MG63 (cell line): ENCODE measurements around the gene RNF214. TPM values are rescaled to one million over a fixed set of nuclear protein-coding genes. Genes with fewer than 3 reads are reported as not detected.

ENCODE experiments used
- DNase-seq: peaks from one replicate; pipeline ENCODE4 v3.0.0-alpha.2; 2020
- H3K27me3 ChIP-seq: fragments of 250-450 bp; sonication (Bioruptor Pico); 2 replicates; pipeline ENCODE4 v1.5.1; 2020; ENCODE audit warnings: mild to moderate bottlenecking, moderate library complexity
- H3K36me3 ChIP-seq: fragments of 250-450 bp; sonication (Bioruptor Pico); 2 replicates; pipeline ENCODE4 v1.5.1; 2020; ENCODE audit warnings: mild to moderate bottlenecking, moderate library complexity
- H3K4me3 ChIP-seq: fragments of 250-450 bp; sonication (Bioruptor Pico); 2 replicates; pipeline ENCODE4 v1.5.1; 2020; ENCODE audit warnings: mild to moderate bottlenecking, moderate library complexity
- H3K9me3 ChIP-seq: fragments of 250-450 bp; sonication (Bioruptor Pico); 2 replicates; pipeline ENCODE4 v1.5.1; 2020; ENCODE audit warnings: mild to moderate bottlenecking, moderate library complexity
- total RNA-seq: library from RNA; depleted of rRNA; stranded (reverse); fragments of >200 nt; shearing (Covaris generic); gene quantifications from 2 replicates; pipeline ENCODE4 v1.2.3, GENCODE V29; 2014; ENCODE audit warnings: low replicate concordance

Gene RNF214
- total RNA-seq, 1 experiment from 2014 or later, result 2.4 TPM

DNA sequence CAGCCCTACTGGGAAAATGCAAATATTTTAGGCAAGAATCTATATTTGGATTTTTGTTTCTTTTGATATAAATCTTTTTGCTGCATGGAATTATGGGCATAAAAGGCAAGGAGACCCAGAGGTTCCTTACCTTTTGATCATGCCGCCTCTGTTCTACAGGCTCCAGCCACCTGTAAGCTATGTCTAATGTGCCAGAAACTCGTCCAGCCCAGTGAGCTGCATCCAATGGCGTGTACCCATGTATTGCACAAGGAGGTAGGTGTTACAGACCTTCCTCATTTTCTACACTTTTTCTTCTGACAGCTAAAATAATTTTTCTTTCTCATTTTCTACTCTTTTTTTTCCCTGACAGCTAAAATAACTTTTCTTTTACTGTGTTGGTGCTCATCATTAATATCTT lies 50.5 kb downstream of the RNF214 start:
- no peaks in the 10 kb centered on the region for H3K27me3 ChIP-seq
- no peak overlapping the region for H3K4me3 ChIP-seq
- H3K36me3 ChIP-seq, result peaks cover 40% of the 10 kb centered on the region
- H3K9me3 ChIP-seq, result no peaks in the 10 kb centered on the region
- no peak for DNase-seq

DNA sequence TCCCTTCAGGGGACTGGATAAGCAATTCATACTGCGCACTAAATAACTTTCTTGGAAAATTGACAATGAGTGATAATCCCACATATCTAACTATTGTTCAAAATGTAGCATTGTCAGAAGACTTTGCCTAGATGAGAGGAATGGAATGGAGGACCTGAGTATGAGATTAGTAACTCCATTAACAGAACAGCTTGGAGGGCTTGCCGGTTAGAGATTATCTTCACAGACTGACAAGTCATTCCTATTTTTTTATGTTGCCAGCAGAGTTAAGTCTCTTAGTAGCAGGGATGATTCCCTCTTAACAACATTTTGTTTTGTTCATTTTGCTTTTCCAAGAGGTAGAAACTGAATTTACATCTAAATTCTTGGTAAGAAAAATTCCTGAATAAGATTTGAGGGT lies 51.6 kb downstream of the RNF214 start:
- no peak for DNase-seq
- H3K4me3 ChIP-seq, result no peak overlapping the region
- H3K27me3 ChIP-seq, result no peaks in the 10 kb centered on the region
- H3K36me3 ChIP-seq, result peaks cover 40% of the 10 kb centered on the region
- no peaks in the 10 kb centered on the region for H3K9me3 ChIP-seq

DNA sequence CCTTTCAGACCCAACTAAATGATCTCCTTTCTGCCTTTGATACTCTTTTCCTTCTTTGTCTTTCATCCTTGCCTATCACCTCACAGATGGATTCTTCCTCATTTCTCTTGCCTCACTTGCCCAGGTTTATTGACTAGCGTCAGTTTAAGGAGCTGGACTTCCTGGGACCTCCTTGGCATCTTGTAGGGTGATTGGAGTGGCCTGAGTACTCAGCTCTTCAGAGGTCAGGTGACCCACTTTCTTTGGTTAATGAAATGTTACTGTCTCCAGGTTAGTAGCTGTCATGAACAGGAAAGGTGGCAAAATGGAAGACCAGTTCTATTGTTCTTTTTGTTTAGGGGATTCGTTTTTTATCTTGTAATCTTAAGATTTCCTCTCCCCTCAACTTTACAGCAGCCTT lies 54.1 kb downstream of the RNF214 start:
- no peak for DNase-seq
- Histone ChIP-seq H3K9me3 (no peaks in the 10 kb centered on the region), H3K27me3 (no peaks in the 10 kb centered on the region), H3K4me3 (no peak overlapping the region), H3K36me3 (peaks cover 43% of the 10 kb centered on the region)

DNA sequence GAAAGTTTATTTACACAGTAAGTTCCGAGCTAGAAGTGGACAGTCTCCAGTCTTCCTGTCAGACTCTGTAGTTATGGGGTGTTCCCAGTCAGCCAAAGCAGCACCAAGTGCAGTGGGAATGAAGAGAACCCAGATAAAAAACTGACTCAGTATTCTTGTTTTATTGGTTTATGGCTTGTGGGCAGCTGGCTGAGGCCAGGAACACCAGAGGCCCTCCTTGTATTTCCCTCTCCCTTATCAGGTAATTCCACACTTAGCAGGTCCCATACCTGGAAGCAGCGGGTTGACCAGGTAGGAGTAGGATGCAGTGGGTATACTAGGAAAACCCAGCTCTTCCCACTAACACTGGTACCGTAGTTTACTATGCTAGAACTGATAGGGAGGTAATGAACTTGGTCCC lies 55.2 kb downstream of the RNF214 start:
- Histone ChIP-seq H3K4me3 (no peak overlapping the region), H3K27me3 (no peaks in the 10 kb centered on the region), H3K9me3 (no peaks in the 10 kb centered on the region), H3K36me3 (peaks cover 33% of the 10 kb centered on the region)
- no peak for DNase-seq

DNA sequence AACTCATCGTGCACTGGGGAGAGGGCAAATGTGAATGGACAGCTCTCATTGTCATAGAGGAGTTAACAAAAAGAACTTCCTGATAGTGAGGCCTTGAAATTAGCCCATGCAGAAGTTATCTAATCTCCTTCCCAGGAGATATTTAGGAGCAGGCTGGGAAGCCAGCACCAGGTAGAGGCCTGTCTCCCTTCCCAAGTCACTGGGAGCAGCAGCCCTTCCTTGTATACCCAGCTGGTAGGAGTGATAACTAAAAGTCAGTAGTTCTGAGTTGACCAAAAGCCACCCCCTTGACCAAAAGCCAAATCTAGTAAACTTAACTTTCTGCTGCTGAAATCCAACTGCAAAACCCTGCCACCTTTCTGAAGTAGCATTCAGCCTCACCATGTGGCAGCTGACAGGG lies 57.3 kb downstream of the RNF214 start:
- Histone ChIP-seq H3K36me3 (peaks cover 33% of the 10 kb centered on the region), H3K27me3 (no peaks in the 10 kb centered on the region), H3K4me3 (no peak overlapping the region), H3K9me3 (no peaks in the 10 kb centered on the region)
- no peak for DNase-seq

DNA sequence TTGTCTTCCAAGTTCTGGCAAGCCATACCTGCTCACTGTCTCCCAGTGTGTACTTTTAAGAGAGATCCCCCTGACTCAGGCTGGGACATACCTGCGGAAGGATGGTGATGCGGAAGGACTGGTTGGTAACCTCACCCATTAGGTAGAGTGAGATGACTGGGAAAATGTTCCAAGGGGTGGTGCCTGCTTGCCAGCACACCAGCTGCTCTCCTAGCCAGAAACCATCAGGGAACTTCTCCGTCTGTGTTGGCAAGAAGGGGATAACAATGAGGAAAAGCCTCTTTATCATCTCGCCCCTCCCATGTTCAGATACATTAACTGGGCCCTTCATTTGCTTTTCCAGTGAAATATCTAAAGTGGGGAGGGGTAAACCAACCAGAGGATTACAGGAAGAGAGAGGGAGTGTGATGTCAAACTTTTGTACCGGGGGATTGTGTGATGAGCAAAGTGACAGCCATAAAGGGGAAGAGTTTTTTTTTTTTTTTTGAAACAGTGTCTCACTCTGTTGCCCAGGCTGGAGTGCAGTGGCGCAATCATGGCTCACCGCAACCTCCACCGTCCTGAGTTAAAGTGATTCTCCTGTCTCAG lies 58.4 kb downstream of the RNF214 start, which contains the start of gene BACE1-AS:
BACE1-AS (plus strand) TSS at position 538 of the 588 bp plus-strand sequence.
- Histone ChIP-seq H3K4me3 (no peak within 1 kb of the TSS), H3K9me3 (no peaks in the 10 kb centered on the region), H3K36me3 (peaks cover 28% of the 10 kb centered on the region), H3K27me3 (no peaks in the 10 kb centered on the region)
- DNase-seq, result no peak

DNA sequence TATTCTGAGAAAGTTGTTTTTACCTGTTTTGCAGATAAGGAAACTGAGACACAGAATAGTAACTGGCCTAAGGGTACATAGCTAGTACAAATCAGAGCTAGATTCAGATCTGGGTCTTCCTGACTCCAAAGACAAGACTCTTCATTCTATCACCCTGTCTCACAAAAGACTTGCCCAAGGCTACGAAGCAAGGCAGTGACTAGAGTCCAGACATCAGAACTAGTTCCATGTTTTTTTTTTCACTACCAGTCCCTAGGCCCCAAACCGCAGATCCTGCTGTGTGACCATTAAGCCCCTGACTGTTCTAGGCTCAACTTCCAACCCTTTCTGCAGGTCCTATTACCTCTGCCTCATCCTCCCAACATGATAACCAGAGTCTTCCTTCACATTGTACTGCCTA lies 60.1 kb downstream of the RNF214 start:
- H3K4me3 ChIP-seq, result no peak overlapping the region
- peaks cover 20% of the 10 kb centered on the region for H3K36me3 ChIP-seq
- no peaks in the 10 kb centered on the region for H3K9me3 ChIP-seq
- H3K27me3 ChIP-seq, result no peaks in the 10 kb centered on the region
- no peak for DNase-seq

DNA sequence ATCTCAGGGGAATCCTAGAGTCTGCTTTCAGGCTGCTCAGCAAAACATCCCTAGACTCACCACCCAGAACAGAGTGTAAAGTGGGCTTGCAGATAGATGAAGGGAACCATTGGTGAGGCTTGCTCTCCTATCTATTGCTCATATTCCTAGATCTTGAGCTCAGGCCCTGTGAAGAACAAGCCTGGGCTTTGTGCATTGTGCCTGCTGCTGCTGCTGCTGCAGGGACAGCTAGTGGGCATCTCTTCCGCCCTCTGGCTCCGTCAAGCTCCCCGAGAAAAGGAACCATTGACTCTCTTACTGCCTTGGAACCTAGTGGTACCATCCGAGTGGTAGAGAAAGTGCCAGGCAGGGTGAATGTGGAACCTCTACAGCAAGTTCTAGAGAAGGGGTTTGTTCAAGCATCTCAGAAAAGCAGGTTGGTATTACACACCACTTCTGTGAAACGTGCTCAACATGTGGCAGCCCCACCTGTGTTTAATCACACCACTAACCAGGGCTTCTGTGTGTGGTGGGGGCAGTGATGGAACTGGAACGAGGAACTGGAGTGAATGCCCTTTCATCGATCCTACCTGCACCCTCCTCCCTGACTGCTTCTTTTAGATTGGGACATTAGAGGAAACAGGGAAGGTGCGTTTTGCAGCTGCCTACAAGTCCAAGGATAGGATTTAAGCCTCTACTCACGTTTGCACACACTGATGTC lies 63.1 kb downstream of the RNF214 start:
- no peak for DNase-seq
- Histone ChIP-seq H3K4me3 (no peak overlapping the region), H3K27me3 (no peaks in the 10 kb centered on the region), H3K36me3 (peaks cover 11% of the 10 kb centered on the region), H3K9me3 (no peaks in the 10 kb centered on the region)

DNA sequence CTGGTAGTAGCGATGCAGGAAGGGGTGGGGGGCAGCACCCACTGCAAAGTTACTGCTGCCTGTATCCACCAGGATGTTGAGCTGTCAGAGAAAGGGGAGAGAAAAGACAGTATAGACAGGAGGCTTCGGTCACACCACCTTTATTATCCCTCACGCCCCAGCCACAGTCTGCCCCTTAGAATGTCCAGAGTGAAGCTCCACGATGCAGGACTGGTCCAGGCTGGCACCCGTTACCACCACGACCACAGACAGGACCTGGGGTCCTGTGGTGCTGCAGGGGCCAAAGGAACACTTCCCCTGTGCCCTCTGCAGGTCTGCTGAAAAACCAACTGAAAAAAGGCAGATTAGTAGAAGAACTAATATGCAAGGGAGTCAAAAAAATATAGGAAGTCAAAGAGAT lies 64.4 kb downstream of the RNF214 start:
- Histone ChIP-seq H3K4me3 (no peak overlapping the region), H3K9me3 (no peaks in the 10 kb centered on the region), H3K36me3 (peaks cover 9% of the 10 kb centered on the region), H3K27me3 (no peaks in the 10 kb centered on the region)
- DNase-seq, result no peak

DNA sequence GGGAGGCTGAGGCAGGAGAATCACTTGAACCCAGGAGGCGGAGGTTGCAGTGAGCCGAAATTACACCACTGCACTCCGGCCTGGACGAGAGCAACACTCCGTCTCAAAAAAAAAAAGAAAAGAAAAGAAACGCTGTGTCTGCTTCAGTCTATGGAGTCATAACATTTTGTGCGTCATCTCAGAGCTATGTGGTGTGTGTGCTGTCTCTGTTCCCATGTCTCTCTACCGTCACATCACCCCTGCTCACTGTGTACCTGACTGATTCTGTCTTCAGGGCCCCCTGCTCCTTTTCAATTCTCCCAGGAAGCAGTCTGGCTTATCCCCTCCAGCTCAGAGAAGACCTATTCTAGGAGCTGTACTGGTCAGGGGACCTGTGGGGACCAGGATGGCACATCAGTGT lies 65.7 kb downstream of the RNF214 start:
- Histone ChIP-seq H3K36me3 (peaks cover 5% of the 10 kb centered on the region), H3K4me3 (no peak overlapping the region), H3K9me3 (no peaks in the 10 kb centered on the region), H3K27me3 (no peaks in the 10 kb centered on the region)
- no peak for DNase-seq

DNA sequence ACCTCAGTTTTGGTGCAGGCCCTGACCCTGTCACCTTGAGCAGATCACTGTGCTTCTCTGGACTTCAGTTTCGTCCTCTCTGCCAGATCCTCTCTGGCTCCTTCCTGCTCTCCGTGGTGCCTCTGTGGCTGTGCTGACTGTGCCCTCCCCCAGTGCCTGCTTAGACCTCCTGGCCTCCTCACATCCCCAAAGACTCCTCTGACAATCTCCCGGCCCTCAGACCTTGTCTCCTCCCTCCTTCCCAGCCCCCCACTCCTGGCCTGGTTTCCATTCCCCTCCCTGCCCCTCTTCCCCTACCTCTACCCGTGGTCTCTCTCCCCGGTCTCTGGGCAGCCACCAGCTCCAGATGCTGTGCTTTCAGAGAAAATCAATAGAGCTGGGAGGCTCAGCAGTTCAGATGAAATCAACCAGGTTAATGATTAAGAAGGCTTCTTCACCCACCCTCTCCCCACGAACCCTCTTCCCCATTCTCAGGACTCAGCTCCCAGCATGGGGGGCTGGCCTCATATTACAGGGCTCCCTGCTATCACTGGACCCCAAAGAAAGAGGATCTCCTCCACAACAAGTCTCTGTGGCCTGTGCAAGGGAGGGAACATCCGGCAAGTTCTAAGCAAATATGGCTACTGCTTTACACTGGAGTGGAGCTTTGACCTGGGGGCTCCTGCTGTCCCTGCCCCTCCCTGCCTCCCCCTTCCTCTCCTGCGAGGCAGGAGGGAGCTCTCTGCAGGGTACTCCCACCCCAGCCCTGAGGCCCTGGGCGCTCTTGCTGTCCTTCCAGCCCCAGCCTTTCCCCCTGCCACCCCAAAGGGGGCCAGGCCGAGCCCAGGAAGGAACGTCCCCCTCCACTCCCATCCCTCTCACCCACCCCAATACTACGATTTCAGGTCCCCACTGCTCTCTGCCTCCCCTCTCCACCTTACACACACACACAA lies 67.1 kb downstream of the RNF214 start:
- Histone ChIP-seq H3K36me3 (no peaks in the 10 kb centered on the region; the same call in 1 of the 2 replicates), H3K4me3 (no peak overlapping the region), H3K27me3 (no peaks in the 10 kb centered on the region), H3K9me3 (no peaks in the 10 kb centered on the region)
- DNase-seq, result no peak

DNA sequence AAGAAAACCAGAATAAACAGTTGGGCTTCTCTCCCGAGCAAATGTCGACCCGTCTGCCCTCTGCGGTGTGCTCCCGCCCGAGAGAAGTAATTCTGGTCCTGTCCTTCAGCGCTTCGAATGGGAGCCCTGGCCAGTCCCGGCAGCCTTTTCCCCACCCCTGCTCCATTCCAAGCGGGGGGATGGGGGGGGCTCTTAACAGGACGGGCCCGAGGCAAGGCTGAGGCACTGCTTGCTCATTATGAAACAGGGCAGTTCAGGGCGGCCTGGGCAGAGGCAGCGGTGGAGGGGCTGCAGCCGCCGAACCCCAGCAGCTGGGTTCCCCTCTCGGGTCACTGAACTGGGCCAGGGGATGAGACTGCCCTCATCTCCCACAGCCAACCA lies 67.8 kb downstream of the RNF214 start:
- H3K9me3 ChIP-seq, result no peaks in the 10 kb centered on the region
- H3K27me3 ChIP-seq, result no peaks in the 10 kb centered on the region
- H3K36me3 ChIP-seq, result no peaks in the 10 kb centered on the region
- no peak for DNase-seq
- H3K4me3 ChIP-seq, result no peak overlapping the region

DNA sequence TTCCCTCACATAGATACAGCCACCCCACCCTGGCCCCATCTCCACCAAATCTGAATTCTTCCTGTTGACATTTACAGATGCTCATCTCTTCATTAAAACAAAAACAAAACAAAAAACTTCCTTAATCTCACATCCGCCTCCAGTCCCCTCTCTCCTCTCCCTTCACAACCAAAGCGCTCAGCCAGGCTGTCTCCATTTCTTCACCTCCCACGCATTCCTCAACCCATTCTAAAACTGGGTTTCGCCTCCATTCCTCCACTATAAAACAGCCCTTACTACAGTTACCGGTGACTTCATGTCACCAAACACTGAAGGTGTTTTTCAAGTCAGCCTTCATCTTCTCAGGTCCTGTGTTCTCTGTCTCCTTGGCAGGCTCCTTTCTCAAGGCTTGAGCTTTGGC lies 68.3 kb downstream of the RNF214 start:
- no peak for DNase-seq
- Histone ChIP-seq H3K9me3 (no peaks in the 10 kb centered on the region), H3K36me3 (no peaks in the 10 kb centered on the region), H3K27me3 (no peaks in the 10 kb centered on the region), H3K4me3 (no peak overlapping the region)

DNA sequence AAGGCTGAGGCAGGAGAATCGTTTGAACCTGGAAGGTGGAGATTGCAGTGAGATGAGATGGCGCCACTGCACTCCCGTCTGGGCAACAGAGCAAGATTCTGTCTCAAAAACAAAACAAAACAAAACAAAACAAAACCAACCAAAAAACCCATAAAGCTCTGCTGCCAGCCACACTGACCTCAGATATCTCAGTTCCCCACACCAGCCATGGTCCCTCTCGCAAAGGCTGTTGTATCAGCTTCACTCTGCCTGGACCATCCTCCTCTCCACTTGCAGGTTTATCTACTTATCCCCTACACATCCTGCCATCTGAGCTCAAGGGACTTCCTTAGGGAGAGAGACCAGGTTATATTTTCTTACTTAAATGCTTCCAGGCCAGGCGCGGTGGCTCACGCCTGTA lies 69.8 kb downstream of the RNF214 start:
- no peak for DNase-seq
- Histone ChIP-seq H3K9me3 (no peaks in the 10 kb centered on the region), H3K36me3 (no peaks in the 10 kb centered on the region), H3K27me3 (no peaks in the 10 kb centered on the region), H3K4me3 (no peak overlapping the region)

DNA sequence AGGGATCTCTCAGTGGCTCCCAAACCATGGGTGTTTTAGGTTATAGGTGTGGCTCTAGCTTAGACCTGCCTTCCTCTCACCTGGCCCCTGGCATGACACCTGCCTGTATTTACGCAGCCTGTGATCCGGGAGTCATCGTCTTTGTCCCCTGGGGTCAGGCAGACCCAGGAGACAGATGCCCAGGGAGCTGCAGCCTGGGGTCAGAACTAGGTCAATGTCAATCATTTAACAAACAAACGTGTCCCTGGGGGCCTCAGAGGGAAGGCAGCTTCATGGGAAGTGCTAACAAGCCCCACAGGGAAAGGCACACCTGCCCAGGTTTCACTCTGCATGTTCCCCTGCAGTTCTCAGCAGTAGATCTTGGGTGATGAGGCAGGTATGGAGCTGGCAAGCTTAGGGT lies 70.6 kb downstream of the RNF214 start:
- H3K4me3 ChIP-seq, result no peak overlapping the region
- no peak for DNase-seq
- H3K9me3 ChIP-seq, result no peaks in the 10 kb centered on the region
- H3K36me3 ChIP-seq, result no peaks in the 10 kb centered on the region
- no peaks in the 10 kb centered on the region for H3K27me3 ChIP-seq

DNA sequence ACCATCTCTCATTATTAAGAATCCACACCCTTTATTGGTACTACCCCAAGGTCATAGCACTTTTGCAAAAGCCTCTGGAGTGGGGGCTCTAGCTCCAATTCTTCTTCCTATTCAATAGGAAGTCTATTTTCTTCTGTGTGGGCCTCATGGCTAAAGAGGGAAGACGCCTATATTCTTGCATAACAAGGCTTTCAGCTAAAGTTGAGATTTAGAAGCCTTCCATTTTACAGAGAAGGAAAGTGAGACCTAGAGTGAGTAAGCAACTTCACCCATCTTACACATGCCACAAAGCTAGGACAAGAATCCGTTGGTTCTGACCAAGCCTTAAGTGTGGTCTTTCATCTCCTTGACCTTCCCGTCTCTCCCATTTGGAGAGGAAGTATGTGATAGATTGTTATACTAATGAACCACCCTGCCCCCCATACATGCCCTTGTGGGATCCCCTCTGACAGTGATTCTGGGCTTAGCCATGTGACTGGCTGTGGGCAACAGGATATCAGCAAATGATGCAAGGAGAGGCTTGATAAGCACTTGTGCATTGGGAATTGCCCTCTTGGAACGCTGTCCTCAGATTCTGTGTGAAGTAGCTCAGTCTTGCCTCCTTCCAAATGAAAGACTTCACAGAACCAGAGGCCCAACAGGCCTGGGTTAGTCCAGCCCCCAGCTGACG lies 71.3 kb downstream of the RNF214 start:
- no peaks in the 10 kb centered on the region for H3K36me3 ChIP-seq
- DNase-seq, result no peak
- no peaks in the 10 kb centered on the region for H3K9me3 ChIP-seq

DNA sequence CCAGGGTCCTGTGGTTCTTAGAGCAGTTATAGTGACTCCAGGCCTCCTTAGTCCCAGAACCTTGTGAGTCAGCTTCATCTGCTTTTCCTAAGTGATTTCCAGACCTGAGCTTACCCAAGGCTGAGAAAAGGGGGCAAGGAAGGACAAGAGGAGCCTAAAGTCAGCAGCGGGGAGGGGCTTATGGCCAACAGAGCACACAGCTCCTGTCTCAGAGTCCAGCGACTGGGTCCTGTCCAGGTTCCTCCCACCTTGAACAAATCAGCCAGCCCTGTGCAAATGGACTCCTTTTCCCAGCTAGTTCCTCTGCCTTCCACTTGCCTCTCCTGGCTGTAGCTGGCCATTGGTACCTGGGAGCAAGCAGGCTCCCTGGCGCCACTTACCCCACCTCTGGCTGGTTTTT lies 72.7 kb downstream of the RNF214 start:
- H3K9me3 ChIP-seq, result no peaks in the 10 kb centered on the region
- no peak overlapping the region for H3K4me3 ChIP-seq
- DNase-seq, result no peak
- no peaks in the 10 kb centered on the region for H3K36me3 ChIP-seq
- no peaks in the 10 kb centered on the region for H3K27me3 ChIP-seq

More for the DNA sequence above, 71.3 kb downstream of the RNF214 start:
- Histone ChIP-seq H3K4me3 (no peak overlapping the region), H3K27me3 (no peaks in the 10 kb centered on the region)
